Chondrocyte (in vitro differentiated cells): ENCODE results near the gene FCRL3. TPM values are rescaled to one million over a fixed set of nuclear protein-coding genes. Genes with fewer than 3 reads are reported as not detected.

Source experiments
- DNase-seq: peaks from one replicate; pipeline ENCODE4 v3.0.0; 2021; ENCODE audit warnings: mixed read lengths, low spot score
- H3K27ac Mint-ChIP-seq: one replicate; pipeline ENCODE4 v1.8.0; 2021; ENCODE audit warnings: mild to moderate bottlenecking, moderate library complexity, mixed read lengths; ENCODE audit not compliant: unreplicated experiment
- H3K27me3 Mint-ChIP-seq: 2 replicates; pipeline ENCODE4 v1.8.0; 2021; ENCODE audit warnings: low read depth, mixed read lengths
- H3K36me3 Mint-ChIP-seq: 2 replicates; pipeline ENCODE4 v1.8.0; 2021; ENCODE audit warnings: low read depth, mixed read lengths
- H3K4me1 Mint-ChIP-seq: 2 replicates; pipeline ENCODE4 v1.8.0; 2021; ENCODE audit warnings: low read depth, mild to moderate bottlenecking, mixed read lengths
- H3K4me3 Mint-ChIP-seq: one replicate; pipeline ENCODE4 v1.8.0; 2021; ENCODE audit warnings: mild to moderate bottlenecking, moderate library complexity, mixed read lengths; ENCODE audit not compliant: unreplicated experiment
- H3K9me3 Mint-ChIP-seq: 2 replicates; pipeline ENCODE4 v1.8.0; 2021; ENCODE audit warnings: low read depth, mixed read lengths
- CTCF ChIP-seq: fragments of 200-600 bp; sonication (generic); IDR thresholded peaks from 2 replicates; pipeline ENCODE4 v1.5.0; 2021; ENCODE audit warnings: antibody characterized with exemption, mild to moderate bottlenecking, moderate library complexity
- total RNA-seq: library from RNA; stranded (reverse); gene quantifications from 3 replicates; pipeline ENCODE4 v1.2.1, GENCODE V29; 2021

The FCRL3 gene
- total RNA-seq, 1 donor from 2014 or later: not detected

- no peaks in the 10 kb centered on the region for H3K9me3 Mint-ChIP-seq
Observed at GRCh38 chr1:157711802-157712201, 11.2 kb upstream of the FCRL3 start.

GRCh38 chr1:157704878-157705277 lies 4.3 kb upstream of the FCRL3 start:
- no peak overlapping the region for H3K27ac Mint-ChIP-seq
- no peak overlapping the region for H3K4me3 Mint-ChIP-seq
- no peaks in the 10 kb centered on the region for H3K9me3 Mint-ChIP-seq
- H3K36me3 Mint-ChIP-seq: no peaks in the 10 kb centered on the region
- no peaks in the 10 kb centered on the region for H3K4me1 Mint-ChIP-seq
- TF ChIP-seq CTCF: no peak
- DNase-seq: no peak
- peaks cover 9% of the 10 kb centered on the region for H3K27me3 Mint-ChIP-seq

More at GRCh38 chr1:157711802-157712201, 11.2 kb upstream of the FCRL3 start:
- Mint-ChIP-seq H3K27me3 (peaks cover 2% of the 10 kb centered on the region), H3K4me3 (no peak overlapping the region), H3K27ac (no peak overlapping the region), H3K36me3 (no peaks in the 10 kb centered on the region), H3K4me1 (no peaks in the 10 kb centered on the region)
- no peak for DNase-seq
- no peak for TF ChIP-seq CTCF

GRCh38 chr1:157703981-157704380 lies 3.4 kb upstream of the FCRL3 start:
- H3K36me3 Mint-ChIP-seq: no peaks in the 10 kb centered on the region
- DNase-seq: no peak
- H3K27me3 Mint-ChIP-seq: peaks cover 18% of the 10 kb centered on the region
- no peaks in the 10 kb centered on the region for H3K4me1 Mint-ChIP-seq
- TF ChIP-seq CTCF: no peak
- no peaks in the 10 kb centered on the region for H3K9me3 Mint-ChIP-seq
- H3K27ac Mint-ChIP-seq: no peak overlapping the region
- H3K4me3 Mint-ChIP-seq: no peak overlapping the region

GRCh38 chr1:157702308-157702825 lies 1.8 kb upstream of the FCRL3 start:
- Mint-ChIP-seq H3K27me3 (peaks cover 25% of the 10 kb centered on the region), H3K27ac (no peak overlapping the region), H3K9me3 (no peaks in the 10 kb centered on the region), H3K36me3 (no peaks in the 10 kb centered on the region), H3K4me3 (no peak overlapping the region), H3K4me1 (no peaks in the 10 kb centered on the region)
- no peak for DNase-seq
- TF ChIP-seq CTCF: no peak

- Mint-ChIP-seq H3K9me3 (no peaks in the 10 kb centered on the region), H3K27ac (no peak overlapping the region), H3K36me3 (no peaks in the 10 kb centered on the region), H3K4me1 (no peaks in the 10 kb centered on the region), H3K27me3 (peaks cover 30% of the 10 kb centered on the region), H3K4me3 (no peak overlapping the region)
- no peak for DNase-seq
- no peak for TF ChIP-seq CTCF
Observed at GRCh38 chr1:157700305-157700704, 264 bp downstream of the FCRL3 start.
